Breast epithelium (tissue), 3 donors: ENCODE data around the gene ZNRF3.

ENCODE experiments used
- POLR2A ChIP-seq: fragments of 450-650 bp; IDR thresholded peaks from one replicate; pipeline ENCODE4 v1.6.1; 2016; ENCODE audit warnings: antibody characterized with exemption, mild to moderate bottlenecking, moderate library complexity
- POLR2AphosphoS5 ChIP-seq, 3 donors: sonication (generic); formaldehyde crosslinking; IDR thresholded peaks; one replicate each; pipeline ENCODE4 v1.6.1; 2017; ENCODE audit warnings: antibody characterized with exemption in 3 of 3

- TF ChIP-seq POLR2A, result no peak
- peak in 1 of 3 donors; percentile 16 for TF ChIP-seq POLR2AphosphoS5 (IDR thresholded peaks at IDR 0.05)
Observed at GRCh38 chr22:29040385-29041275, 157.3 kb downstream of the ZNRF3 start.
